ENCODE data around the gene C4A.
"Not testable (repeated sequence)": the region's sequence is repeated elsewhere in the genome, so short reads cannot be mapped to it uniquely, and the experiment has no call there.

Gene C4A

GRCh38 chr6:32022100-32022499, 40.2 kb downstream of the C4A start:
- H3K36me3 ChIP-seq (ENCODE audit: control insufficient read depth in 2 of 2, insufficient read depth in 2 of 2, low read length in 2 of 2); H3K9ac ChIP-seq (ENCODE audit: low read depth in 1 of 2, low read length in 2 of 2); H3K27me3 ChIP-seq (ENCODE audit: control insufficient read depth in 2 of 2, insufficient read depth in 2 of 2, low read length in 2 of 2); H3K4me3 ChIP-seq (ENCODE audit: low read length in 2 of 2); H3K27ac ChIP-seq (ENCODE audit: low read depth in 2 of 2, low read length in 2 of 2); H3K9me3 ChIP-seq (ENCODE audit: control insufficient read depth in 2 of 2, low read length in 2 of 2); H3K4me1 ChIP-seq (ENCODE audit: control insufficient read depth in 2 of 2, insufficient read depth in 2 of 2, low read length in 2 of 2): not testable (repeated sequence)

GRCh38 chr6:32028631-32029030, 46.8 kb downstream of the C4A start:
- not testable (repeated sequence) for H3K9ac ChIP-seq (ENCODE audit: low read depth in 1 of 2, low read length in 2 of 2); H3K9me3 ChIP-seq (ENCODE audit: control insufficient read depth in 2 of 2, low read length in 2 of 2); H3K27me3 ChIP-seq (ENCODE audit: control insufficient read depth in 2 of 2, insufficient read depth in 2 of 2, low read length in 2 of 2); H3K36me3 ChIP-seq (ENCODE audit: control insufficient read depth in 2 of 2, insufficient read depth in 2 of 2, low read length in 2 of 2); H3K4me3 ChIP-seq (ENCODE audit: low read length in 2 of 2); H3K27ac ChIP-seq (ENCODE audit: low read depth in 2 of 2, low read length in 2 of 2); H3K4me1 ChIP-seq (ENCODE audit: control insufficient read depth in 2 of 2, insufficient read depth in 2 of 2, low read length in 2 of 2)

GRCh38 chr6:32029553-32029952, 47.7 kb downstream of the C4A start:
- H3K36me3 ChIP-seq (ENCODE audit: control insufficient read depth in 2 of 2, insufficient read depth in 2 of 2, low read length in 2 of 2) = not testable (repeated sequence)

GRCh38 chr6:32035283-32036013, 53.6 kb downstream of the C4A start:
- H3K4me3 ChIP-seq (ENCODE audit: low read length in 2 of 2); H3K9me3 ChIP-seq (ENCODE audit: control insufficient read depth in 2 of 2, low read length in 2 of 2); H3K4me1 ChIP-seq (ENCODE audit: control insufficient read depth in 2 of 2, insufficient read depth in 2 of 2, low read length in 2 of 2); H3K36me3 ChIP-seq (ENCODE audit: control insufficient read depth in 2 of 2, insufficient read depth in 2 of 2, low read length in 2 of 2); H3K9ac ChIP-seq (ENCODE audit: low read depth in 1 of 2, low read length in 2 of 2); H3K27ac ChIP-seq (ENCODE audit: low read depth in 2 of 2, low read length in 2 of 2); H3K27me3 ChIP-seq (ENCODE audit: control insufficient read depth in 2 of 2, insufficient read depth in 2 of 2, low read length in 2 of 2): not testable (repeated sequence)

More at GRCh38 chr6:32029553-32029952, 47.7 kb downstream of the C4A start:
- H3K4me3 ChIP-seq (ENCODE audit: low read length in 2 of 2); H3K9ac ChIP-seq (ENCODE audit: low read depth in 1 of 2, low read length in 2 of 2); H3K27ac ChIP-seq (ENCODE audit: low read depth in 2 of 2, low read length in 2 of 2); H3K27me3 ChIP-seq (ENCODE audit: control insufficient read depth in 2 of 2, insufficient read depth in 2 of 2, low read length in 2 of 2); H3K9me3 ChIP-seq (ENCODE audit: control insufficient read depth in 2 of 2, low read length in 2 of 2); H3K4me1 ChIP-seq (ENCODE audit: control insufficient read depth in 2 of 2, insufficient read depth in 2 of 2, low read length in 2 of 2): not testable (repeated sequence)

GRCh38 chr6:32037136-32037535, 55.3 kb downstream of the C4A start:
- H3K27ac ChIP-seq (ENCODE audit: low read depth in 2 of 2, low read length in 2 of 2); H3K9me3 ChIP-seq (ENCODE audit: control insufficient read depth in 2 of 2, low read length in 2 of 2); H3K9ac ChIP-seq (ENCODE audit: low read depth in 1 of 2, low read length in 2 of 2); H3K27me3 ChIP-seq (ENCODE audit: control insufficient read depth in 2 of 2, insufficient read depth in 2 of 2, low read length in 2 of 2); H3K4me3 ChIP-seq (ENCODE audit: low read length in 2 of 2); H3K36me3 ChIP-seq (ENCODE audit: control insufficient read depth in 2 of 2, insufficient read depth in 2 of 2, low read length in 2 of 2); H3K4me1 ChIP-seq (ENCODE audit: control insufficient read depth in 2 of 2, insufficient read depth in 2 of 2, low read length in 2 of 2): not testable (repeated sequence)

- H3K4me3 ChIP-seq (ENCODE audit: low read length in 2 of 2); H3K27ac ChIP-seq (ENCODE audit: low read depth in 2 of 2, low read length in 2 of 2); H3K27me3 ChIP-seq (ENCODE audit: control insufficient read depth in 2 of 2, insufficient read depth in 2 of 2, low read length in 2 of 2); H3K4me1 ChIP-seq (ENCODE audit: control insufficient read depth in 2 of 2, insufficient read depth in 2 of 2, low read length in 2 of 2); H3K9me3 ChIP-seq (ENCODE audit: control insufficient read depth in 2 of 2, low read length in 2 of 2); H3K36me3 ChIP-seq (ENCODE audit: control insufficient read depth in 2 of 2, insufficient read depth in 2 of 2, low read length in 2 of 2); H3K9ac ChIP-seq (ENCODE audit: low read depth in 1 of 2, low read length in 2 of 2): not testable (repeated sequence)
Observed at GRCh38 chr6:32037598-32038524, 56.0 kb downstream of the C4A start, which contains the start of gene CYP21A2. Gene CYP21A2 (plus strand): TSS chr6:32038415. CDS start chr6:32038423, 8 bp downstream.

GRCh38 chr6:32038878-32039277, 57.0 kb downstream of the C4A start:
- H3K27ac ChIP-seq (ENCODE audit: low read depth in 2 of 2, low read length in 2 of 2); H3K9ac ChIP-seq (ENCODE audit: low read depth in 1 of 2, low read length in 2 of 2); H3K36me3 ChIP-seq (ENCODE audit: control insufficient read depth in 2 of 2, insufficient read depth in 2 of 2, low read length in 2 of 2); H3K4me1 ChIP-seq (ENCODE audit: control insufficient read depth in 2 of 2, insufficient read depth in 2 of 2, low read length in 2 of 2); H3K4me3 ChIP-seq (ENCODE audit: low read length in 2 of 2); H3K9me3 ChIP-seq (ENCODE audit: control insufficient read depth in 2 of 2, low read length in 2 of 2); H3K27me3 ChIP-seq (ENCODE audit: control insufficient read depth in 2 of 2, insufficient read depth in 2 of 2, low read length in 2 of 2): not testable (repeated sequence)

- not testable (repeated sequence) for H3K9me3 ChIP-seq (ENCODE audit: control insufficient read depth in 2 of 2, low read length in 2 of 2); H3K27ac ChIP-seq (ENCODE audit: low read depth in 2 of 2, low read length in 2 of 2); H3K9ac ChIP-seq (ENCODE audit: low read depth in 1 of 2, low read length in 2 of 2); H3K36me3 ChIP-seq (ENCODE audit: control insufficient read depth in 2 of 2, insufficient read depth in 2 of 2, low read length in 2 of 2); H3K27me3 ChIP-seq (ENCODE audit: control insufficient read depth in 2 of 2, insufficient read depth in 2 of 2, low read length in 2 of 2); H3K4me1 ChIP-seq (ENCODE audit: control insufficient read depth in 2 of 2, insufficient read depth in 2 of 2, low read length in 2 of 2); H3K4me3 ChIP-seq (ENCODE audit: low read length in 2 of 2)
Observed at GRCh38 chr6:32039321-32040274, 57.7 kb downstream of the C4A start.

- H3K4me1 ChIP-seq (ENCODE audit: control insufficient read depth in 2 of 2, insufficient read depth in 2 of 2, low read length in 2 of 2); H3K27ac ChIP-seq (ENCODE audit: low read depth in 2 of 2, low read length in 2 of 2); H3K36me3 ChIP-seq (ENCODE audit: control insufficient read depth in 2 of 2, insufficient read depth in 2 of 2, low read length in 2 of 2); H3K9me3 ChIP-seq (ENCODE audit: control insufficient read depth in 2 of 2, low read length in 2 of 2); H3K9ac ChIP-seq (ENCODE audit: low read depth in 1 of 2, low read length in 2 of 2); H3K4me3 ChIP-seq (ENCODE audit: low read length in 2 of 2); H3K27me3 ChIP-seq (ENCODE audit: control insufficient read depth in 2 of 2, insufficient read depth in 2 of 2, low read length in 2 of 2): not testable (repeated sequence)
Observed at GRCh38 chr6:32040299-32041049, 58.6 kb downstream of the C4A start.
